Left renal pelvis (tissue), 4 donors: Measurements from ENCODE around the gene LMAN1L. TPM values are rescaled to one million over a fixed set of nuclear protein-coding genes. Genes with fewer than 3 reads are reported as not detected.

Source experiments
- polyA plus RNA-seq, 4 donors: library from polyadenylated mRNA; unstranded; fragments of 120-200 nt; gene quantifications; one replicate each; pipeline ENCODE4 v1.2.1, GENCODE V29; 2013; ENCODE audit not compliant: insufficient read length in 4 of 4

Gene LMAN1L
- polyA plus RNA-seq, 4 donors: not detected

Other genes with a start within 250 kb of the LMAN1L start
- gene CLK3, start 197.0 kb upstream of the LMAN1L start, polyA plus RNA-seq: 10 to 100 TPM; 61.0 to 84.1 (median 70.9) TPM
- 10 to 100 TPM; 35.8 to 42.9 (median 39.8) TPM for gene EDC3, start 116.8 kb upstream of the LMAN1L start, polyA plus RNA-seq
- not detected for gene CYP1A1, start 87.3 kb upstream of the LMAN1L start, polyA plus RNA-seq
- gene CYP1A2, start 64.0 kb upstream of the LMAN1L start, polyA plus RNA-seq: under 1 TPM; 0.06 to 0.20 (median 0.13) TPM
- gene CSK, start 30.8 kb upstream of the LMAN1L start, polyA plus RNA-seq: 10 to 100 TPM; 34.6 to 52.8 (median 43.5) TPM
- not detected for gene CPLX3, start 13.8 kb downstream of the LMAN1L start, polyA plus RNA-seq
- gene ULK3, start 30.3 kb downstream of the LMAN1L start, polyA plus RNA-seq: 10 to 100 TPM; 29.3 to 35.1 (median 30.0) TPM
- 10 to 100 TPM; 65.3 to 74.9 (median 71.9) TPM for gene SCAMP2, start 60.5 kb downstream of the LMAN1L start, polyA plus RNA-seq
- 10 to 100 TPM; 49.1 to 67.4 (median 59.8) TPM for gene MPI, start 77.2 kb downstream of the LMAN1L start, polyA plus RNA-seq
- gene FAM219B, start 94.0 kb downstream of the LMAN1L start, polyA plus RNA-seq: 10 to 100 TPM; 49.9 to 57.9 (median 53.2) TPM
- 100 to 1,000 TPM in 3 of 4 donors, 10 to 100 TPM in 1; 100.0 to 217 (median 204) TPM for gene COX5A, start 125.2 kb downstream of the LMAN1L start, polyA plus RNA-seq
- gene RPP25, start 143.9 kb downstream of the LMAN1L start, polyA plus RNA-seq: 1 to 10 TPM; 2.3 to 3.8 (median 2.9) TPM
- gene SCAMP5, start 182.7 kb downstream of the LMAN1L start, polyA plus RNA-seq: 10 to 100 TPM; 17.9 to 29.0 (median 20.8) TPM
- 10 to 100 TPM in 2 of 4 donors, 1 to 10 TPM in 2; 9.0 to 14.1 (median 9.9) TPM for gene PPCDC, start 210.8 kb downstream of the LMAN1L start, polyA plus RNA-seq